ENCODE results near the gene TUSC2.
"Not testable (repeated sequence)": the region's sequence is repeated elsewhere in the genome, so short reads cannot be mapped to it uniquely, and the experiment has no call there.

The TUSC2 gene

GRCh38 chr3:50287262-50287661, 40.8 kb downstream of the TUSC2 start:
- Histone ChIP-seq H3K4me1 (ENCODE audit: control insufficient read depth in 1 of 2, insufficient read depth in 2 of 2, low read length in 2 of 2) (peaks cover 15 to 20% of the 10 kb centered on the region in 2 donors), H3K27me3 (ENCODE audit: control insufficient read depth in 1 of 2, insufficient read depth in 2 of 2, low read length in 2 of 2) (no peaks in the 10 kb centered on the region), H3K9me3 (ENCODE audit: control insufficient read depth in 1 of 2, low read length in 2 of 2) (no peaks in the 10 kb centered on the region), H3K36me3 (ENCODE audit: control insufficient read depth in 1 of 2, insufficient read depth in 2 of 2, low read length in 2 of 2) (peaks cover 34 to 43% of the 10 kb centered on the region in 2 donors), H3K27ac (ENCODE audit: low read depth, low read length) (no peak overlapping the region), H3K9ac (ENCODE audit: low read depth in 1 of 2, low read length in 2 of 2) (no peak overlapping the region), H3K4me3 (ENCODE audit: low read depth in 1 of 2, low read length in 2 of 2) (no peak overlapping the region)

- no peak overlapping the region for H3K27ac ChIP-seq (ENCODE audit: low read depth, low read length)
- H3K9me3 ChIP-seq (ENCODE audit: control insufficient read depth in 1 of 2, low read length in 2 of 2), result no peaks in the 10 kb centered on the region
- H3K36me3 ChIP-seq (ENCODE audit: control insufficient read depth in 1 of 2, insufficient read depth in 2 of 2, low read length in 2 of 2), result peaks cover 34 to 43% of the 10 kb centered on the region in 2 donors
- H3K4me3 ChIP-seq (ENCODE audit: low read depth in 1 of 2, low read length in 2 of 2), result no peak overlapping the region
- H3K27me3 ChIP-seq (ENCODE audit: control insufficient read depth in 1 of 2, insufficient read depth in 2 of 2, low read length in 2 of 2), result no peaks in the 10 kb centered on the region
- peaks cover 13 to 16% of the 10 kb centered on the region in 2 donors for H3K4me1 ChIP-seq (ENCODE audit: control insufficient read depth in 1 of 2, insufficient read depth in 2 of 2, low read length in 2 of 2)
- H3K9ac ChIP-seq (ENCODE audit: low read depth in 1 of 2, low read length in 2 of 2), result no peak overlapping the region
Measured at GRCh38 chr3:50286322-50287227, 41.4 kb downstream of the TUSC2 start.

GRCh38 chr3:50284121-50284520, 43.9 kb downstream of the TUSC2 start:
- not testable (repeated sequence) for H3K9ac ChIP-seq (ENCODE audit: low read depth in 1 of 2, low read length in 2 of 2); H3K4me1 ChIP-seq (ENCODE audit: control insufficient read depth in 1 of 2, insufficient read depth in 2 of 2, low read length in 2 of 2); H3K27ac ChIP-seq (ENCODE audit: low read depth, low read length); H3K27me3 ChIP-seq (ENCODE audit: control insufficient read depth in 1 of 2, insufficient read depth in 2 of 2, low read length in 2 of 2); H3K4me3 ChIP-seq (ENCODE audit: low read depth in 1 of 2, low read length in 2 of 2); H3K9me3 ChIP-seq (ENCODE audit: control insufficient read depth in 1 of 2, low read length in 2 of 2)
- H3K36me3 ChIP-seq (ENCODE audit: control insufficient read depth in 1 of 2, insufficient read depth in 2 of 2, low read length in 2 of 2), result peaks cover 21 to 27% of the 10 kb centered on the region in 2 donors

DNA sequence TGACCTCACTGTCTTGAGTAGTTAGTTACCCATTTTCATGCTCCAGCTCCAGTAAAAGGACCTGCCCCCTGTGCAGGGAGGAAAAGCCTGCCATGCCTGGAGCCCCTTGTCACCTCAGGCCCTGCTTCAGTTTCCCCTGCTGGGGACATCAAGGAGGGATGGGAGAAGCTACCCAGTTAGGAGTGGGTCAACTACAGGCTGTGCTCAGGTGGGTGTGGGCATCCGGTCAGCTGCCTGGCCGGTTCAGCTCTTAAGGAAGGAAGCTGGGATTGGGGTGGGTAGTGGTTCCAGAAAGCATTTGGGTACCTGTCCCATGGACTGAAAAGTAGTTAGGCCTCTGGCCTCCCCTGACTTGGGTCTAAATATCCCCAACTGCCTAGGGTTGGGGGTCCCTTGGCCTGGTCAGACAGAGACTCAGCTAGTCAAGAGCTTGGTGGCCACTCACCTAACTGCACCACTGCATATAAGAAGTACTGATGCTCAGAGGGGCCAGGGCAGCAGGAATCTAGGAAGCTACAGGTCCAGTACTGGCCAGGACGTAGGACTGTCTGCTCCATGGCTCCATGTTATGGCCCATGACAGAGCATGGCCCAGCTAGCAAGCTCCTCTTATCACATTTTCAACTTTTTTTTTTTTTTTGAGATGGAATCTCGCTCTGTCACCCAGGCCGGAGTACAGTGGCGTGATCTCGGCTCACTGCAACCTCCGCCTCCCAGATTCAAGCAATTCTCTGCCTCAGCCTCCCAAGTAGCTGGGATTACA, 48.6 kb downstream of the TUSC2 start:
- Histone ChIP-seq H3K9ac (ENCODE audit: low read depth in 1 of 2, low read length in 2 of 2) (no peak overlapping the region), H3K27ac (ENCODE audit: low read depth, low read length) (no peak overlapping the region), H3K4me1 (ENCODE audit: control insufficient read depth in 1 of 2, insufficient read depth in 2 of 2, low read length in 2 of 2) (peaks cover 0 to 2% of the 10 kb centered on the region in 2 donors), H3K4me3 (ENCODE audit: low read depth in 1 of 2, low read length in 2 of 2) (no peak overlapping the region), H3K27me3 (ENCODE audit: control insufficient read depth in 1 of 2, insufficient read depth in 2 of 2, low read length in 2 of 2) (peaks cover 2 to 6% of the 10 kb centered on the region in 2 donors), H3K36me3 (ENCODE audit: control insufficient read depth in 1 of 2, insufficient read depth in 2 of 2, low read length in 2 of 2) (peaks cover 0 to 8% of the 10 kb centered on the region in 2 donors), H3K9me3 (ENCODE audit: control insufficient read depth in 1 of 2, low read length in 2 of 2) (no peaks in the 10 kb centered on the region)

DNA sequence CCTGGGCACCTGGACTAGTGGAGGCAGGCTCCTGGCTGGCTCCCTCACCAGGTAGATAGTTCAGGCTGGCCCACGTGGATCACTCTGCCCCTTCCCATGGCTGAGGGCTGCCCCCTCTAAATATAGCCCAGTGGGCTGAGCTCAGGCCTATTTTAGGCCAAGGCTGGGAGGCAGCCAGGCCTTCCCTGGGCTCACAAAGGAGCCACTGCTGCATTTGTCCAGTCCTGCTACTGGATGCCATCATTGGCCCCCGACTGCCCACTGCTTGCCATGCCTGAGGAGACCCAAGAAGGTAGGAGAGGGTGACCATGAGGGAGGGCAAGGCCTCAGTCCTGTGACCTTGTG, 49.2 kb downstream of the TUSC2 start, which contains the start of gene LSMEM2:
Gene LSMEM2 (plus strand): TSS at position 208 of the 345 bp plus-strand sequence. CDS start 27 bp downstream, at position 235.
- Histone ChIP-seq H3K9me3 (ENCODE audit: control insufficient read depth in 1 of 2, low read length in 2 of 2) (no peaks in the 10 kb centered on the region), H3K9ac (ENCODE audit: low read depth in 1 of 2, low read length in 2 of 2) (no peak within 1 kb of the TSS), H3K36me3 (ENCODE audit: control insufficient read depth in 1 of 2, insufficient read depth in 2 of 2, low read length in 2 of 2) (peaks cover 0 to 8% of the 10 kb centered on the region in 2 donors), H3K4me3 (ENCODE audit: low read depth in 1 of 2, low read length in 2 of 2) (no peak within 1 kb of the TSS), H3K27me3 (ENCODE audit: control insufficient read depth in 1 of 2, insufficient read depth in 2 of 2, low read length in 2 of 2) (peaks cover 4 to 6% of the 10 kb centered on the region in 2 donors), H3K27ac (ENCODE audit: low read depth, low read length) (no peak within 1 kb of the TSS), H3K4me1 (ENCODE audit: control insufficient read depth in 1 of 2, insufficient read depth in 2 of 2, low read length in 2 of 2) (peaks cover 4 to 8% of the 10 kb centered on the region in 2 donors)

DNA sequence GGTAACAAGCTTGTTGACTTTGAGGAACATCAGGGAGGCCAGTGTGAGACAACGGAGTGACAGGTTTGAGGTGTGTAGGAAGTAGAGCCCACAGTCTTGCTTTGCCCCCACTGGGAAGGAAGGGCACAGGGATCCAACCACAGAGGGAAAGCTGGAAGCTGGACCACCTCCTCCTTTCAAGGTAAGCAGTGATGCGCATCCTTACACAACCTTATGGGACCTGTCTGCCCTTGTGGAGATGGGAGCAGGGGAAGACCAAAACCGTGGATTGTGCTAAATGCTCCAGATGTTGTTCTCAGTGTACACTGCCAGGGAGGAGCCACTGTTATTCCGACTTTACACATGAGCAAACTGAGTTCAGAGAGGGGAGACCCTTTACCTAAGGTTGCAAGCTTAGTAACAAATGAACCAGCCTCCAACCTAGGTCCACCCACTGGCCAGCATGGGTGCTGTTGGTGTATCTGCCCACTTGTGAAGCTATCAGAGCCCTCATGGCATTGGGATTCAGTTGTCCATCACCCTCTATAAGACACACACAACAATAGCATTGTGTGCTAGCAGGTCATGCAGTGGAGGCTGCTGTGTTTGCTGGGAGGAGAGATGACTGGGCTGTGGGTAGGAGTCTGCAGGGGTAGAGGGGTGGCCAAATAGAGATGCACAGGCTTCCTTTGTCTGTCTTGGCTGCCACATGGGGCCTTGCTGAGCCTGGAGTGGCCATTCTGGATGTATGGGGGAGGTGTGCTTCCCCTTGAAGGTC, 49.7 kb downstream of the TUSC2 start:
- H3K9ac ChIP-seq (ENCODE audit: low read depth in 1 of 2, low read length in 2 of 2), result no peak overlapping the region
- peaks cover 4 to 6% of the 10 kb centered on the region in 2 donors for H3K27me3 ChIP-seq (ENCODE audit: control insufficient read depth in 1 of 2, insufficient read depth in 2 of 2, low read length in 2 of 2)
- peaks cover 7 to 13% of the 10 kb centered on the region in 2 donors for H3K4me1 ChIP-seq (ENCODE audit: control insufficient read depth in 1 of 2, insufficient read depth in 2 of 2, low read length in 2 of 2)
- peaks cover 0 to 8% of the 10 kb centered on the region in 2 donors for H3K36me3 ChIP-seq (ENCODE audit: control insufficient read depth in 1 of 2, insufficient read depth in 2 of 2, low read length in 2 of 2)
- no peak overlapping the region for H3K27ac ChIP-seq (ENCODE audit: low read depth, low read length)
- H3K4me3 ChIP-seq (ENCODE audit: low read depth in 1 of 2, low read length in 2 of 2), result no peak overlapping the region
- no peaks in the 10 kb centered on the region for H3K9me3 ChIP-seq (ENCODE audit: control insufficient read depth in 1 of 2, low read length in 2 of 2)

- Histone ChIP-seq H3K27ac (ENCODE audit: low read depth, low read length) (no peak overlapping the region), H3K4me1 (ENCODE audit: control insufficient read depth in 1 of 2, insufficient read depth in 2 of 2, low read length in 2 of 2) (peaks cover 14 to 22% of the 10 kb centered on the region in 2 donors), H3K36me3 (ENCODE audit: control insufficient read depth in 1 of 2, insufficient read depth in 2 of 2, low read length in 2 of 2) (peaks cover 0 to 8% of the 10 kb centered on the region in 2 donors), H3K9ac (ENCODE audit: low read depth in 1 of 2, low read length in 2 of 2) (no peak overlapping the region), H3K4me3 (ENCODE audit: low read depth in 1 of 2, low read length in 2 of 2) (no peak overlapping the region), H3K27me3 (ENCODE audit: control insufficient read depth in 1 of 2, insufficient read depth in 2 of 2, low read length in 2 of 2) (peaks cover 4 to 6% of the 10 kb centered on the region in 2 donors), H3K9me3 (ENCODE audit: control insufficient read depth in 1 of 2, low read length in 2 of 2) (no peaks in the 10 kb centered on the region)
Measured at GRCh38 chr3:50276762-50277101, 51.3 kb downstream of the TUSC2 start.

- Histone ChIP-seq H3K9me3 (ENCODE audit: control insufficient read depth in 1 of 2, low read length in 2 of 2) (no peaks in the 10 kb centered on the region), H3K36me3 (ENCODE audit: control insufficient read depth in 1 of 2, insufficient read depth in 2 of 2, low read length in 2 of 2) (peaks cover 0 to 8% of the 10 kb centered on the region in 2 donors), H3K9ac (ENCODE audit: low read depth in 1 of 2, low read length in 2 of 2) (no peak overlapping the region), H3K4me3 (ENCODE audit: low read depth in 1 of 2, low read length in 2 of 2) (no peak overlapping the region), H3K4me1 (ENCODE audit: control insufficient read depth in 1 of 2, insufficient read depth in 2 of 2, low read length in 2 of 2) (peaks cover 20 to 28% of the 10 kb centered on the region in 2 donors), H3K27ac (ENCODE audit: low read depth, low read length) (no peak overlapping the region), H3K27me3 (ENCODE audit: control insufficient read depth in 1 of 2, insufficient read depth in 2 of 2, low read length in 2 of 2) (peaks cover 4 to 6% of the 10 kb centered on the region in 2 donors)
Measured at GRCh38 chr3:50275996-50276761, 51.8 kb downstream of the TUSC2 start.

- peaks cover 0 to 8% of the 10 kb centered on the region in 2 donors for H3K36me3 ChIP-seq (ENCODE audit: control insufficient read depth in 1 of 2, insufficient read depth in 2 of 2, low read length in 2 of 2)
- H3K27ac ChIP-seq (ENCODE audit: low read depth, low read length), result no peak overlapping the region
- H3K9ac ChIP-seq (ENCODE audit: low read depth in 1 of 2, low read length in 2 of 2), result no peak overlapping the region
- H3K9me3 ChIP-seq (ENCODE audit: control insufficient read depth in 1 of 2, low read length in 2 of 2), result no peaks in the 10 kb centered on the region
- peaks cover 28 to 36% of the 10 kb centered on the region in 2 donors for H3K4me1 ChIP-seq (ENCODE audit: control insufficient read depth in 1 of 2, insufficient read depth in 2 of 2, low read length in 2 of 2)
- H3K4me3 ChIP-seq (ENCODE audit: low read depth in 1 of 2, low read length in 2 of 2), result no peak overlapping the region
- H3K27me3 ChIP-seq (ENCODE audit: control insufficient read depth in 1 of 2, insufficient read depth in 2 of 2, low read length in 2 of 2), result peaks cover 4 to 6% of the 10 kb centered on the region in 2 donors
Measured at GRCh38 chr3:50275141-50275995, 52.7 kb downstream of the TUSC2 start.

Measured in duodenal mucosa (tissue), 2 donors.